Dermis microvascular lymphatic vessel endothelial cell (primary cell): ENCODE measurements around the gene DDX10. TPM values are rescaled to one million over a fixed set of nuclear protein-coding genes. Genes with fewer than 3 reads are reported as not detected.
"Not testable (repeated sequence)": the region's sequence is repeated elsewhere in the genome, so short reads cannot be mapped to it uniquely, and the experiment has no call there.

Source experiments
- DNase-seq, 2 donors: peaks; one replicate each; pipeline versions ENCODE4 v3.0.0 to v3.0.0-alpha.2; 2010; ENCODE audit warnings: low read depth in 2 of 2
- total RNA-seq: library from RNA; depleted of rRNA; stranded (reverse); fragments of >200 nt; gene quantifications from 2 replicates; pipeline ENCODE4 v1.2.1, GENCODE V29; 2014

The DDX10 gene
- total RNA-seq, 1 donor from 2014 or later: 48.9 TPM

GRCh38 chr11:108715239-108715638, 50.4 kb downstream of the DDX10 start:
- no peak for DNase-seq

DNA sequence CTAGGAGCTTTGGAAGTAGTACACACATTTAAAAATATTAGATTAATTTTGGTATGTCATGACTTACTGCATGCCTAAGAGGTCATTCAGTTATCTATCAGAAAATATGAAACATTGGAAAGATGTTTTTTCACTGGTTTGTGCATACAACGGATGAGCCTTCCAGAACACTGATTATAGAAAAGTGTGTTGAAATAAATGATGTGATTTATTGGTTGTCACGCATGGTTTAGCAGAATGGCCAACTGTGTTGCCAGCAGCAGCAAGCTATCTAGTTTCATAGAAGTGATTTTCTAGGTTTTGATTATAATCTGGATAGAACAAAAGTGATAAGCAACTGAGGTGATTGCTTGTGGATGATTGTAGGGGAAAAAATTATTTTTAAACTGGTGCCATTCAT, 53.6 kb downstream of the DDX10 start:
- DNase-seq: no peak

GRCh38 chr11:108724974-108725689, 60.3 kb downstream of the DDX10 start:
- DNase-seq: no peak

DNA sequence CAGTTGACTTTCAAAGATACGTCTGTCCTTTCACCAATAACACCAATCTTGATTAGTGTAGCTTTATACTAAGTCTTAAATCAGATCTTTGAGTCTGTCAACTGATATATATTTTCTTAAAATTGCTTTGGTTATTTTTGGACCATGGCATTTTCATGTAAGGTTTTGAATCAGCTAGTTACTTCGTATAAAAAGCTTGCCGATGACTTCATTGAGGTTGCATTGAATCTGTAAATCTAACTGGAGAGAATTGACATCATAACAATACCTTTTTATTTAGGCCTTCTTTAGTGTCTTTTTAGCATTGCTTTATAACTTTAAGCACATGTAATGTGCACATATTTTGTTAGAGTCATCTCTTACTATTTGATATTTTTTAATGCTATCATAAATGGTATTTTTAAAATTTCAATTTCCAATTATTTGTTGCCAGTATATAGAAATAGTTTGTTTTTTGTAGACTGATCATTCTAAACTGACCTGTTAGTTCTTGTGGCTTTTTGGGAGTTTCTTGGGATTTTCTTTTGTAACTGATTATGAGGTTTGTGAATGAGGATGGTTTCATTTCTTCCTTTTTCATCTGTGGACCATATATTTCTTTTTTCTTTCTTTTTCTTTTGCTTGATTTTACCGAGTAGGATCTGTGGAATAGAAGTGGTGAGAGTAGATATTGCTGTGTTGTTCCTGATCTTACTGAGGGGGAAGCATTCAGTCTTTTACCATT, 61.4 kb downstream of the DDX10 start:
- DNase-seq: no peak

DNA sequence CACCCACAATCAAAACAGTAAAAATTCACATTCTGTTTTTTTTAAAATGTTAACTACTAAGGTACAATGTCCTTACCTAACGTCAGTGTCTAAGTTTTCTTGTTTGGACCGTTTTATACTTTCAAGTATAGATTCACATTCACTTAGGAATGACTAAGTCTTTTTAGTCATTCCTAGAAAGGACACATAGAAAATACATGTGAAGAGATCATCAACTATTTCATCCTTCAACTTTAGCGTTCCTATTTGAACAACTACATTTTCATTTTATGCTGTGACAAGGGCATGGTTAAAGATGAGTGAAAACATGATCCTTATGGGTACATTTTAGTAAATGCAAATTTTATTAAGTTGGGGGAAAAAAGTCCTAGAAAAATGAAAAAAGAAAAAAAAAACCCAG, 62.8 kb downstream of the DDX10 start:
- no peak for DNase-seq

DNA sequence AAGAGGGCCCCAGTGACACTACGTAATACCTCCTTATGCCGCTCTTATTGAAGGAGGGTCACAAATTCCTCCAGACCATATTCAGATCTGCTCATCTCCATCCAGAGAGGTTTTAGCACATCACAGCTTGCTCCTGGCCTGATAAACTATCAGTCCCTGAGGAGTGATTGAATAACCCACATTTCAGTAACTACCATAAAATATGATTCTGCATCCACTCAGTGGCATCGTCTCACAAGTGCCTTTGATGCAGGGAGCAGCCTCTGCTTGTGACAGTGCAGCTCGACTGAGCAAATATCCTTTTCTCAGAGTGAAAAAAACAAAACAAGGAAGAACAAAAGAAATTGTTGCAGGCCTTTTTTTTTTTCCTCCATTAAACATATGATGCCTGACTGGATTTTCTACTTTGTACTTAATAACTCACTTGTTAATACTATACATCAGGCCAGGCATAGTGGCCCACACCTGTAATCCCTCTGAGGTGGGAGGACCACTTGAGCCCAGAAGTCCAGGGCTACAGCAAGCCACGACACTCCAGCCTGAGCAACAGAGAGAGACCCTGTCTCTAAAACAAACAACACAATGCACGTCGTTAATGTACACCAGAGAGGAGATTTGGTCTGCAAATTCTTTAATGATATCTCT, 64.5 kb downstream of the DDX10 start:
- DNase-seq: no peak

DNA sequence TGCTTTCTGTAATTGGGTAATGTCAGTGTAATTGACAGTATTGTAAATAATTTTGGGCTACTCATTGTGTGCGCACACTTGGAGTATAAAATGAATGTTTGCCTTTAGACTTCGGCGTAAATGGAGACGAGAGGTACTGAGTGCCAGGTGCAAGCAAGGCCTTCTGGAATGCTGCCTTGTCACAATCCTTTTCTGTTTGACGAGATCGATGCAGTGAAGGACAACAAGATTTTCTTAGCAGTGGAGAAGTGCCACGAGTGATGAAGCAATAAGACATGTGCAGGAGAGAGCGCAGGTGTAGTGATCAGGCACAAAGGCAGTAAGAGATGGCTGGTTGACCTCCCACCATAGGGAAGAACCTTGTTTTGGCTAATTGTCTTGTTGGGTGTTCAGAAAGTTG, 67.5 kb downstream of the DDX10 start:
- DNase-seq: no peak

DNA sequence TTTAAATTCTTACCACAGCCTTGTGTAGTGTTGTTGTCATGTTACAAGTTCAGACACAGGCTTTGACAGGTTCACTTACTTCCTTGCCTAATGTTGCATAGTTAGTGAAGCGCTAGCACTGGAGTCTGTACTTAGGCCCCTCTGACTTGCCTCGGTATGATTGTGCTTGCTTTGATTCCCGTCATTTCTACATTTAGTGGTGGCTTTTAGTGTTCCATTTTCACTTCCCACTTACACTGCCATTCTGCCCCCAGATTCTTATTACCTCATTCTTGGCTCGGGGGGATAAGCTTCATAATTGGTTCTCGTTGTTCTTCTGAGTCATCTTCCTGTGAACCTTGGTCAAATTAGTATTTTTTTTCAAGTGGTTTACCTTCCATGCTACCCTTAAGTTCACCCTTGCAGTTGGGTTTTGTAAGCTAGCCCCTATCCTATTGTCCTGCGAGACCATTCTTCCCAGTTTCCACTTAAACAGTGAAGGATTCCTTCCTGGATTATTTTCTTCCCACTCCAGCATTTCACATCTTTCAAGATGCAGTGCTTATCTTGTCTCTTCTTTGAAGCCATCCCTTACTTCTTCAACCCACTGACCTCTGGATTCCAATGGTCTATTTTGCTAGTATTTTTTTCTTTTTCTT, 68.7 kb downstream of the DDX10 start:
- DNase-seq: peak in 1 of 2 donors; percentile 54

DNA sequence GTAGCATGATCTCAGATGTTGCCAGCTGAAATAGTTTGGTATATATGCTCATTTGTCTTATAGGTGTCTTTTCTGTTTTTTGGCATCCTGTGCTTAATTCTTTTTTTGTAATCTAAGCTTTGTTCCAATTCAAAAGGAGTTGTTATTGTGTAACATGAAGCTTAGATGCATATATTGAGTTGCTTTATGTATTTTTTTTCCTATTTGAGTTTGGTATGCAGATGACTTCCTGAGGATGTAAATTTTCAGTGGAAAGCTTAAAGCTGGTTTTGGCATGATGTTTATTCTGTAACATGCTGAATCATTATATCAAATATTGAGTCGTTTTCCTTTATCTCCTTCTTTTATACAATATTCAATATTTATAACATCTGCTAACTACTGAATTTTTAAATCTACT, 69.4 kb downstream of the DDX10 start:
- DNase-seq: peak in 1 of 2 donors; percentile 28

GRCh38 chr11:108734956-108735559, 70.2 kb downstream of the DDX10 start:
- peak in 1 of 2 donors; percentile 25 for DNase-seq

- not testable (repeated sequence) for DNase-seq
Observed at GRCh38 chr11:108740132-108740531, 75.3 kb downstream of the DDX10 start.

GRCh38 chr11:108743851-108744250, 79.0 kb downstream of the DDX10 start:
- no peak for DNase-seq

DNA sequence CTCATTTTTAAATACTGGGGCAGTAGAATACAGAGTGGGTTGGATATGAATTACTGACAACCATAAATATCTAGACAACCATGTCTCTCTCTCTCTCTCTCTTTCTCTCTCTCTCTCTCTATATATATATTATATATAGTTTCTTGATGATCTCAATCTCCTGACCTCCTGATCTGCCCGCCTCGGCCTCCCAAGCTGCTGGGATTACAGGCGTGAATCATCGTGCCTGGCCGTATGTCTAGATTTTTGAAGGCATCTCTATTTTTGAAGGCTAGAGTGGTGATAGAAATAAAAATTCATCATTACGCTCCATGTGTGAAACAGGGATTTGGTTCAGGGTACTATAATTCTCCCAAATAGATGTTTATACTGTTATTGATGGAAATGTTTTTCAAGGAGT, 84.1 kb downstream of the DDX10 start:
- no peak for DNase-seq

GRCh38 chr11:108751444-108751843, 86.6 kb downstream of the DDX10 start:
- no peak for DNase-seq

DNA sequence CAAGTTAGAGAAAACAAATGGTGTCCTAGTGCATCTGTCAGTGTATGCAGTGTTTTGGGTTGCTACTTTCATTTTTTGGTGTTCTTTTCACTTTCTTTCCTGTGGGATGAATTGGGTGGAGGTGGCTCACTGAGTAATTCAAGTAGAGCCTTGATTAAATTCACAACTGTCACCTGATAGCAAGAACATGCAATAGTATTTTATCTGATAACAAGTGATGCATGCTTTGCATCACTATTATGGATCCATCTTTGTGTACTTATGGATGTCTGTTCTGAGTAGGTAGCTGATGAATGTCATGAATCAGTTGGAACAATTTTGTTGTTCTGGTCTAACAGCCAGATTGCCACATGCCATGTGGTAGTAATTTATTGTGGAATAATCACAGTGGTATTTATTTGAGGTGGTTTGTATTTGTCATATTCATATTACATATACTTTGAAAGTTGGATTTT, 87.5 kb downstream of the DDX10 start:
- DNase-seq: no peak

DNA sequence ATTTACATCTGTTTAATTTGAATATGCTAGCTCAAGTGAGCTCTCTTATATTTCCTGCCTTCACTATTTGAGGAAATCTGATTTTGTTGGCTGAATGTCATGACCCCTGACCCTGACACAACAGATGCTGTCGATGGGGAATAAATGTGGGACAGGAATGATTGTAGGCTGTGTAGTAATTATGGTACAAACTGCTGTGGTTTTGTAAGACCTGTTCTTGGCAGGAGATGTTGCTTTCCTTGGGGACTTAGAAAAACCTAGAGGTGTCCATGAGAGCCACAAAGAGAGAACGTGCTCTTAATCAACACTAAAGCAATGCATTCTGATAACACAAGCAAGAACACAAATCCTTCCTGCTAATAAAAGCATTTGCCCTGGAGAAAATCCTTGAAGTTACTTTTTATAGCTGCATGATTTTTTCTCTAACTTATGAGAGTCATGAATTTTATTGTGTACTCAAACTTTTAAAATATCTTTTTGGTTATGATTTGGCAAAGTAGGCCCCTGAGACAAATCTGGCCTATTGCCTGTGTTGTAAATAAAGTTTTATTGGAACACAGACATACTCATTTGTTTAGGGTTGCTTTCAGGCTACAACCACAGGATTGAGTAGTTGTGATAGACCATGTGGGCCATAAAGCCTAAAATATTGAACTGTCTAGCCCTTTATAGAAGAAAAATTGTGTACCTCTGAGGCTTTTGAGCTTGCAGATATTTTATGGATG, 90.2 kb downstream of the DDX10 start:
- DNase-seq: peak; percentile 8 to 17

DNA sequence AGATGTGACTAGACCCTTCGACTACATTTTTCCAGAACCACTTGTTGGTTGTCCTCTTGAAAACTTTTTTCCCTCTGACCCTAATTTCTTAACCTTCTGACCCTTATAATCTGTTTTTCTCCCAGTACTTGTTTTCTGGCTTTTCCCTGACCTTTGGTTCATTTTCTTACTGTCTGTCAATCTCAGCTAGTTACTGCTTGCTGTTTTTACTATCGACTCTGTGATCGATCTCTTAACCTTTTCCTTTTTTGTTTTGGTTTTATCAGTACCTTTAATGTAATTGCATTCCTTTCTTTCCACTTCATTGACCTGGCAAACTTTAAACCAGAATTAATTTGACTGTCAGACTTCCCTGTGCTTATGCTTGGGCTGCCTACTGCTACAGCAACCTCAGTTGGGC, 92.8 kb downstream of the DDX10 start:
- DNase-seq: no peak

- no peak for DNase-seq
Observed at GRCh38 chr11:108758458-108758857, 93.6 kb downstream of the DDX10 start.

DNA sequence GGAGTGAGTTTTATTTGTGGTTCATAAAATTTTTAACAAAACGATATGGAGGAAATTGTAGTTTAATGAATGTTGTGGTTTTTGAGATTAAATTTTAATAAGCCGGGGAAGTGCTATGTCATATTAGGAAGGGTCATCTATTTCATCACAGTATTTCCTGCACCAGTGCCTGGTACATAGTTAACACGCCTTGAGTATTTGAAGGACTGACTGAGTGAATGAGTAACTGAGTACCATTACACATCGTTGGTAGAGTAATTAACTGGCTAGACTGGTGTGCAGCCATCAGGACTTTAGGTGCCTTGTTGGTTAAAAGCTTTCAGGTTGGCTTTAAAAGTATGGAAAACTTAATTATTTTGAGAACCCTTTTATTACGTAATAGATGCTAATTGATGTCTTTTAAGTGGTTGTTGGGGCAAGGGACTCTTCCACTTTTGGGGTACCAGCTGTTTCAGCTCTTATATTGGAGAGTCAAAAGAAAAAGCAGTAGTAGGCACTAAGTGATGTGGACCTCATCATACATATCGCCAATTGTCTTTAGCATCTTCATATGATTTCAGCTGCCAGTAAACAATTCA, 101.8 kb downstream of the DDX10 start:
- DNase-seq: no peak

GRCh38 chr11:108768370-108768769, 103.5 kb downstream of the DDX10 start:
- no peak for DNase-seq

GRCh38 chr11:108768964-108769363, 104.1 kb downstream of the DDX10 start:
- DNase-seq: no peak
